Measurements from ENCODE around the gene LRRC4B.

DNA sequence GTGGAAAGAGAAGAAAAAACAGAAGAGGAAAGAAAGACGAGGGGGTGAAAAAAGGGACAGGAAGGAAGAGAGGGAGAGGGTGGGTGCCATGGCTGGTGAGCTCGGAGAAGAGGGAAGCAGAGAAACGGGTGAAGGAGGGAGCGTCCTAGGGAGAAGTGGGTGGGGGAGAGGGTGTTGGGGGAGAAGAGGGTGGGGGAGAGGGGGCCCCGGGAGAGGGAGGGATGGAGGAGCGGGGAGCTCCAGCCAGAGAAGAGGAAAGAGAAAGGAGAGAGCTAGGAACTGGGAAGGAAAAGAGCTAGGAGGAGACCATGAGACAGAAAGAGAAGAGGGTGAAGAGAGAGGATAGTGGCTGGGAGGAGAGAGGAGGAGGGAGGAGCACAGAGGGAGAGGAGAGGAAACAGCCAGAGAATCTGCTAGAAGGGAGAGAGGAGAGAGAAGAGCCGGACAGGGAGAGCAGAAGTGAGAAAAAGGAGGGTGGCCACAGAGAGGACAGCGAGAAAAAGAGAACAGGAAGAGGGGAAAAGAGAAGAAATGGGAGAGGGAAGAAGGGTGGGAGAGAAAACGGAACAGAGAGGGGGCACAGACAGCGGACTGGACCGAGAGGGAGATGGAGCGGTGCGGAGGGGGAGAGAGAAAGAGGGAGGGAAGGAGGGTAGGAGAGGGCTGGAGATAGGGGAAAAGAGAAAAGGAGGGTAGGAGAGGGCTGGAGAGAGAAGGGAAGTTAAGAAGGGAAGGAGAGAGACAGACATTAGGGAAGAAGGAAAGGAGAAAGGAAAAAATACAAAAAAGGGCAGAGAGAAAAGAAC lies 79.6 kb downstream of the LRRC4B start:
- TF ChIP-seq POLR2A (IDR thresholded peaks at IDR 0.05; ENCODE audit: control extremely low read depth in 1 of 2, low read depth in 2 of 2, low read length in 2 of 2) (no peak), RXRA (IDR thresholded peaks at IDR 0.05; ENCODE audit: insufficient read depth, low read depth, low read length) (no peak), TAF1 (IDR thresholded peaks at IDR 0.05; ENCODE audit: low read depth, low read length) (no peak), EGR1 (IDR thresholded peaks at IDR 0.05; ENCODE audit: borderline replicate concordance, low read depth, low read length) (no peak), CTCF (IDR thresholded peaks at IDR 0.05; ENCODE audit: control extremely low read depth in 1 of 3, insufficient read depth in 1 of 3, low read depth in 1 of 3, low read length in 3 of 3) (no peak), POLR2AphosphoS5 (IDR thresholded peaks at IDR 0.05; ENCODE audit: low read depth, low read length) (no peak), GTF2F1 (IDR thresholded peaks at IDR 0.05; ENCODE audit: borderline replicate concordance, low read depth, low read length) (no peak), BCL11A (IDR thresholded peaks at IDR 0.05; ENCODE audit: low read depth in 2 of 2, low read length in 2 of 2) (no peak)
